GM12892 (cell line): ENCODE results near the gene CYGB.
A peak's percentile ranks its signal among the peaks of the same experiment; 100 is the strongest.
"Not testable (repeated sequence)": the region's sequence is repeated elsewhere in the genome, so short reads cannot be mapped to it uniquely, and the experiment has no call there.

ENCODE experiments used
- DNase-seq: peaks from one replicate; pipeline ENCODE4 v3.0.0; 2011; ENCODE audit not compliant: insufficient read length
- FAIRE-seq: peaks from 2 replicates; lab custom pipeline; 2011; peaks lifted over from hg19 to GRCh38; lab: Jason Lieb, UNC
- POLR2A ChIP-seq: IDR thresholded peaks from 2 replicates; pipeline ENCODE4 v1.6.1; 2011; ENCODE audit warnings: low read depth, low read length, control low read depth
- POLR2AphosphoS5 ChIP-seq: IDR thresholded peaks from 2 replicates; pipeline ENCODE4 v1.6.1; 2011; ENCODE audit warnings: low read depth, low read length, control low read depth
- TAF1 ChIP-seq: IDR thresholded peaks from 2 replicates; pipeline ENCODE4 v1.6.1; 2011; ENCODE audit warnings: low read depth, mild to moderate bottlenecking, control low read depth, low read length, borderline replicate concordance

Gene CYGB

DNA sequence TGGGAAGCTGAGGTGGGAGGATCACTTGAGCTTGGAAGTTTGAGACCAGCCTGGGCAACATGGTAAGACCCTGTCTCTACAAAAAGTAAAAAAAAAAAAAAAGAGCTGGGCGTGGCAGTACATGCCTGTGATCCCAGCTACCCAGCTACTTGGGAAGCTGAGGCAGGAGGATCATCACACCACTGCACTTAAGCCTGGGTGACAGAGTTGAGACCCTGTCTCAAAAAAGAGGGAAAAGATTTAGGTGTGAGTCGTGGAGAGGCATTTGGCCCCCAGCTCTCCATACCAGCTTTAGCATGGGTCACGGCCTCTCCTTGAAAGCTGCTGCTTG is 29.1 kb upstream of the CYGB start:
- FAIRE-seq (no peak), DNase-seq (no peak)
- TF ChIP-seq POLR2A (no peak), POLR2AphosphoS5 (peak; percentile 55; the same call in 1 of the 2 replicates), TAF1 (no peak)

DNA sequence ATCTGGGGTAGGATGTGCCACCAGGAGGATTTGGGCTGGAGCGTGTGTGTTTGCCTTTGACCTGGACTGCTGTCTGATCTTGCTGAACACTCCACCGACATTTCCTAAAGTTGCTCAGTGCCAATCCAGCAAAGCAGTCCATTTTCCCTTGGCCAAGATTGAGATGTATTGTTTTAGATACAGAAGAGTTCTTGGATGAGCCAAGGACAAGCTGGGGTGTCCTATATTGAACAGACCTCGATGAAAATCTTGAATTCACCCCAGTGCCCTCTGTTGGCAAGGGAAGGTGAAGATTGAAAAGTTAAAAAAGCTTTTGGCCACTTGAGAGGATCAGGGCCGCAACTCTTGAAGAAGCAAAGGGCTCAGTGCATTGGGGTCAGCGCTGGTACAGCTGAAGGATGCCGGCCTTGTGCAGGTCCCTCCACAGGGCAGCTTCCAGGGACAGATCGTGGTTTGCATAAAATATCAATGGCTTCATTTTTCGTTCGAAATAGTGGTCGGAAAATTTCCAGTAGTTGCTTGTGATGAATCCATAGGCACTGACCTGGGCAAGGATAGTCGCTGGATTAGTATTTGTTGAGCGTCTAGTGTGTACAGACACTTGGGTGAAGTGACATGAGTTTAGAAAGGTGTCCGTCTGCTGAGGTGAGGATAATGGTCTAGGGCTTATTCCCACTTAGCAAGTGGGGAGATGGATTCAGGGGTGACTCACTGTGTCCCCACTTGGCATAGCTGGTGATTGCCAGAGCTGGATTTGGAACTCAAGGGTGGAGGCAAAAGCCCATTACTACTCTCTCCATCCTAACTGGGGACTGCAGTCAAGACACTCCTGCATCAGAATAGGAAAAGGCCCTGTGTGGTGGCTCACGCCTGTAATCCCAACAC is 28.5 kb upstream of the CYGB start:
- FAIRE-seq (no peak), DNase-seq (no peak)
- no peak for TF ChIP-seq TAF1
- TF ChIP-seq POLR2A = peak; percentile 31; the same call in 1 of the 2 replicates
- peak; percentile 41; the same call in 1 of the 2 replicates for TF ChIP-seq POLR2AphosphoS5

DNA sequence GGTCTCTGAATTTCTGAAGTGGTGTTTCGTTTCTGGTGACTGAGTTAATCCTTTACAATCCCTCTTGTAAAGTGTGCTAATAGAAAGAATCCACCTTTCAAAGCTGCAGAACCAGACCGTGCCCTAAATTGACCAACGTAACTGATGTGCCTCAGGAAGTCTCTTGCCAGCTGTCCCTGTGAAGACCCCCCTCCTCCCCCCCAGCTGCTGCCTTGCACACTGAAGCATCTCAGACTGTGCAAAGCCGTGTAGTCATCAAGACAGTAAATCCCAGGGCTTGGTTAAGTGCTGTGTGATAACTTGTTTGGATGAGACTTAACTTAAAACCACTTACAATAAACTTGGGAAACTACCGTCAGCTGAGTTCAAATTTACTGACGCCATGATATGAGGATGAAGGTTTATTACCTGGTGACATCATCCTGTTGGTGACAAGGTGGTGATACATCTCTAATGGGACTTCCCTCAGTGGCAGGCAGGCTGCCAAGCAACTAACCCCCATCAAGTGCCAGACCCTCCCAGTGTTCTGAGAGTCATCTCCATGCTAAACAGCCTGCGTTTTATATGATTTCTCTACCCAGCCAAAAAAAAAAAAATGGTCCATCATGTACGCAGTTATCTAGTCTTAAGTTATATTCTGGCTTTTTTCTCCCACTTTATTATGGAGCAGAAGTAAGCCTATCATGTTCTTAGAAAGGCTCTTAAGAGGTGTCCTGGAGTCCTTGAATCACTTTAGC is 27.6 kb upstream of the CYGB start:
- not testable (repeated sequence) for DNase-seq, FAIRE-seq
- TF ChIP-seq POLR2AphosphoS5 = peak; percentile 5; the same call in 1 of the 2 replicates

DNA sequence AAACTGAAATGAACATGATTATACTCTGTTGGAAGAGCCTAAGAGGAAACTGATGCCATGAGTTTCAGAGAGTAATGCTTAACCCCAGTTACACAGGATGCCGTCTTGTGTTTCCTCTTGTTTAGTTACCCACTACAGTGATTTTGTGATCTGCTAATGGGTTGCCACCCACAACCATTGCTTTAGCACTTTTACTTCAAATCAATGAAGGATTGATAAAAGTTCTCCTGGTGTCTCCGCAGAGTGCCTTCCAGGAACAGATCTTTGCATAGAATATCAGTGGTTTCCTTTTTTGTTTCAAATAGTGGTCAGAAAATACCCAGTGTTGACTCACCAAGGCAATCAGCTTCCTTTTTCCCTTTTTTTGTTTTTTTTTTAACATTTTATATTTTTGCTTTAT is 25.9 kb upstream of the CYGB start:
- FAIRE-seq, DNase-seq: not testable (repeated sequence)

DNA sequence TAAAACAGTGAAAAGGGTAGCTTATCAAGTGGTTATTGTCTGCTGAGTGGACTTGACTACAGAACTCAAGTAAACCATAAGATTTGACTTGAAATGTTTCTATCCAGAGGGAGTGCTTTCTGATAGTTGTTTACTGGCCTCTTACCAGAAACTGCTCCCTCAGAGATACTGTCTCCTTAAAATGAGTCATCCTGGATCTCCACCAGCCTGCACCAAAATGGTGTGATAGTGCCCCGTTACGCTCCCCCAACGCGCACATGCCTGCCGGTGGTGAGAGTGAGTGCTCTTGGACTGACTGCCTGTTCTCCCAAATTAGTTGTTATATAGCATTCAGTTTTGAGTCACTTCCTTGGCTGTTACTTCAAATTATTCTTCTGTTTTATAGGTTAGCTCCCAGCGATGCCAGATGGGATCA is 25.2 kb upstream of the CYGB start:
- no peak for DNase-seq
- no peak for TF ChIP-seq TAF1
- no peak for TF ChIP-seq POLR2A
- TF ChIP-seq POLR2AphosphoS5 = no peak
- FAIRE-seq = no peak

DNA sequence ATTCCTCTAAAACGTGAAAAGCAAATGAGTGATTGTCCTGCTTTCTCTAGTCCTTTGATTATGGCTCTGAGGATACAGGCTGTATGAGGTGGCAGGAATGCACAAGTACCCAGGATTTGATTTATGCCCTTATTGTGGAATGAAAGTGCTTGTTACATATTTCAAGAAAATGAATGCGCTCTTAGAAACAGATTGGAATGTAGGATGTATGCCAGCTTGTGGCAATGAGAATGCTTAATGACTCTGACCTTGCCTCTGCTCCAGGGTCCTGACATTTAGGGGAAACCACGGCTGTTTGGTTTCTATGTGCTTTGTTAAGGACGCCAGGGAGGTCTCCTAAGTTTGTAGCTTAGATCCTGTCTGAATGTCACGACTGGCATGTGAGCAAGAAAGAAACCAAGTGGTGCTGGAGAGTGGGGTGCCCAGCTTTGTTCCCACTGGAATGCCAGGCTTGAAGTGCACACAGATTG is 24.3 kb upstream of the CYGB start:
- FAIRE-seq = no peak
- TF ChIP-seq POLR2A (no peak), POLR2AphosphoS5 (no peak), TAF1 (no peak)
- DNase-seq = no peak

DNA sequence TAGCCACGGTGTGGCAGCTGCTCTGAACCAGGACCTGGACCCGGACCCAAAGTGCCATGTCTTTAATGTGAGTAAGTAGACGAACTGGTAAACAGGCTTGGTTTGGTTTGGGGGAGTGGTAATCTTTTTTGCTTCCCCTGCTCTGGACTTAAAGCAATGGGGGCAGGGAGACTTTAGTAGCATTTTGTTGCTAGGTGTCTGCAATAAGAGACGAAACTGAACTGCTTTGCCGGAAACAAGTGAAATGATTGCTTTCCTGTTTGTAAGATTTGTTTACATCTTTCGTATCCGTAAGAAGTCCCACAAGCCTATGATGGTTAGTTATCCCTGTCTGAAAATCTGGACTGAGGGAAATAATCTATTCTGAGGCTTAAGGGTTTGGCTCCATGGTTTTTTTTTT is 23.8 kb upstream of the CYGB start:
- TF ChIP-seq TAF1 = no peak
- TF ChIP-seq POLR2A = no peak
- no peak for TF ChIP-seq POLR2AphosphoS5
- FAIRE-seq (no peak), DNase-seq (no peak)

DNA sequence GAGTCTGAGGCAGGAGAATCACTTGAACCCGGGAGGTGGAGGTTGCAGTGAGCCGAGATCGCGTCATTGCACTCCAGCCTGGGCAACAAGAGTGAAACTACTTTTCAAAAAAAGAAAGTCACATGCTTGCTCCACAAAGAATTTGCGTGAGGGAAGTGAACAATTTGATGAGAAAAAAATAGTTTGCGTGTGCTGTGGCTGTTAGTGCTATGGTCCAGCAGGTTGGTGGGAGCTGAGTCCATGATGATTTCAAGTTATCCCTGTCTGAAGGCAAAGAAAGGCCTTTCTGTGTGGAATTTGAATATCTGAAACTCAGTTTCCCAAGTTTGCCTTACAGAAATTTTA is 23.3 kb upstream of the CYGB start:
- TF ChIP-seq POLR2AphosphoS5 (no peak), POLR2A (no peak), TAF1 (no peak)
- DNase-seq = no peak
- FAIRE-seq = no peak

DNA sequence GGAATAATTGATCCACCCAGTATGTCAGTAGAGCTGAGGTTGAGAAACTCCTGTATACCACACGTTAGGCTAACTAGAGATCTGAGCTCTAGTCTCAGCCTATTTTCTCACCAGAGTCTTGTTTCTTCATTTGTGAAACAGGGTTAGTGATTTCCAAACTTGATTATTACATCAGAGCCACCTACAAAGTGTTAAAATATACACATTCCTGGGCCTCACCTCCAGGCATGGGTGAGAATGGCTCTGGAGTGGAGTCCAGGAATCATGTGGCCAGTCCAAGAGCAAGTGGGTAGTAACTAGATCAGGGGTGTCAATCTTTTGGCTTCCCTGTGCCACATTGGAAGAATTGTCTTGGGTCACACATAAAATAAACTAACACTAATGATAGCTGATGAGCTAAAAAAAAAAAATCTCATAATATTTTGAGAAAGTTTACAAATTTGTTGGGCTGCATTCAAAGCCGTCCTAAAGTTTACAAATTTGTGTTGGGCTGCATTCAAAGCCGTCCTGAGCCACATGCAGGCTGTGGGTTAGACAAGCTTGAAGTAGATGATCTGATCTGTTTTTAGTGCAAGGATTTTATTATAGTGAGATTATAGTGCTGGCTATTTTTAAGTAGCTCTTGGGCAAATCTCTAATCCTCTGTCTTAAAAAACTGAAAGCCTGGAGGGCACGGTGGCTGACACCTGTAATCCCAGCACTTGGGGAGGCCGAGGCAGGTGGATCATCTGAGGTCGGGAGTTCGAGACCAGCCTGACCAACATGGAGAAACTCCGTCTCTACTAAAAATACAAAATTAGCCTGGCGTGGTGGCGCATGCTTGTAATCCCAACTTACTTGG is 22.7 kb upstream of the CYGB start:
- no peak for TF ChIP-seq POLR2AphosphoS5
- no peak for TF ChIP-seq TAF1
- no peak for TF ChIP-seq POLR2A
- DNase-seq = no peak
- no peak for FAIRE-seq

DNA sequence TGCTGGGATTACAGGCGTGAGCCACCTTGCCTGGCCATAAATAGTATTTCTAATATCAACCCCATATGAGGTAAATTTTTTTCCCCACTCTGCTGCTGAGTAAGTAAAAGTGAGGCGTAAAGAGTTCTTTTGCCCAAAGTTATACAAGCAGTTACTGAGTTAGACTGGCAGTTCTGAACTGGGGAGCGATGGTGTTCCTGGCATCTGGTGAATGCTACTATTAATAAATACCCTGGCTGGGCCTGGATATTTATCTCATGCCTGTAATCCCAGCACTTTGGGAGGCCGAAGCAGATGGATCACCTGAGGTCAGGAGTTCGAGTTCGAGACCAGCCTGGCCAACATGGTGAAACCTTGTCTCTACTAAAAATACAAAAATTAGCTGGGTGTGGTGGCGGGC is 22.0 kb upstream of the CYGB start:
- DNase-seq, FAIRE-seq: not testable (repeated sequence)

DNA sequence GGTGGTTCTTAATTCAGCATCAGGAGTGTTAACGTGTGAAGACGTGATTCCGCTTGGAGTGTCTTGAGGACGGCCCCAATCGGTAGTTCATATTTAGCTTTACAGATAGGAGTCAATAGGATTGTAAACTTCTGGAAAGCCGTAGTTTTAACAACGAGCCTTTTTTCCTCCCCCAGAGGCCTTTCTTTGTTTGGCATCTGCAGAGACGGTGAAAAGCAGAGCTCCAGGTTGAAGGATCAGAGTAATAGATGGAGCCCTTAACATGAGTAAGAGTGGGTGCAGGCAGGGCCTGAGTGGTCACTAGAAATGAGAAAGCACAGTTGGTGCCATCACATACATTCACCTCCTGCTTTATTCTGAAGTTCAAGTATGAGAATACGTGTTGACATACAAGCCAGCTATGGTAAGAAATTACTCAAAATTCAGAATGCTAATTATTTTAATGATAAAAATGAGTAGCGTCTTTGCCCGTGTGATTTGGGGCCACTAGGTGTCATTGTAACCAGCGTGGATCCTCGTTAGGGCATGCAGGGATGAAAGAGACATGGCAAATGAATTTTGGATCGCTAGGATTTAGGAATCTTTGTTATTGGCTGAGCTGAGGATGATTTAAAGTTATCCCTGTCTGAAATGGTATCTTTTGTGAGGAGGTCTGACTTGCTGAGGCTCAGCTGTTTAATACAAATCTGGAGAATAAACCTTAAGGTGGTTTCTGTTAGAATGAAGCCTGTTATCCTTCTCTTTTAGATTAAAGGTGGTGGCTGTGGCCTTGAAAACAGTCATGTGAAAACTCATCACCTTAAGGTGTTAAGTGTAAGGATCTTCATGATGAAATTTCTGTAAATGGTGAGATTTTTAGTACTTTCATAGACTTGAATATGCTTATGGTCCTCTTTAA is 20.9 kb upstream of the CYGB start:
- no peak for TF ChIP-seq POLR2A
- no peak for FAIRE-seq
- no peak for DNase-seq
